Parathyroid adenoma (tissue), 2 donors: ENCODE data around the gene GRIK1.

ENCODE experiments used
- H2AFZ ChIP-seq: fragments of 300-600 bp; sonication (generic); one replicate; pipeline ENCODE4 v1.7.0; 2017; ENCODE audit warnings: antibody characterized with exemption, mild to moderate bottlenecking
- H3K27ac ChIP-seq: fragments of 300-600 bp; sonication (generic); one replicate; pipeline ENCODE4 v1.7.0; 2017
- H3K27me3 ChIP-seq: fragments of 300-600 bp; sonication (generic); one replicate; pipeline ENCODE4 v1.7.0; 2017; ENCODE audit warnings: low read length; ENCODE audit not compliant: control insufficient read depth, insufficient read depth
- H3K36me3 ChIP-seq: fragments of 300-600 bp; sonication (generic); one replicate; pipeline ENCODE4 v1.7.0; 2017; ENCODE audit warnings: low read length; ENCODE audit not compliant: control insufficient read depth, insufficient read depth
- H3K4me1 ChIP-seq: fragments of 300-600 bp; sonication (generic); one replicate; pipeline ENCODE4 v1.7.0; 2017; ENCODE audit warnings: control low read depth
- H3K4me2 ChIP-seq: fragments of 300-600 bp; sonication (generic); one replicate; pipeline ENCODE4 v1.7.0; 2017; ENCODE audit warnings: low read length
- H3K4me3 ChIP-seq: fragments of 300-600 bp; sonication (generic); one replicate; pipeline ENCODE4 v1.7.0; 2017; ENCODE audit warnings: low read depth, low read length
- H3K79me2 ChIP-seq: fragments of 300-600 bp; sonication (generic); one replicate; pipeline ENCODE4 v1.7.0; 2017; ENCODE audit warnings: control low read depth
- H3K9ac ChIP-seq: fragments of 300-600 bp; sonication (generic); one replicate; pipeline ENCODE4 v1.7.0; 2017; ENCODE audit warnings: mild to moderate bottlenecking
- H3K9me3 ChIP-seq: fragments of 300-600 bp; sonication (generic); one replicate; pipeline ENCODE4 v1.7.0; 2017; ENCODE audit warnings: low read length; ENCODE audit not compliant: control insufficient read depth
- TF ChIP-seq, protein P1 (sequence below): fragments of 300-600 bp; sonication (generic); IDR thresholded peaks from one replicate; pipeline ENCODE4 v1.7.0; 2017; ENCODE audit warnings: antibody characterized with exemption, mild to moderate bottlenecking
- donor health status: primary hyperparathyroidism.

GRIK1 gene

DNA sequence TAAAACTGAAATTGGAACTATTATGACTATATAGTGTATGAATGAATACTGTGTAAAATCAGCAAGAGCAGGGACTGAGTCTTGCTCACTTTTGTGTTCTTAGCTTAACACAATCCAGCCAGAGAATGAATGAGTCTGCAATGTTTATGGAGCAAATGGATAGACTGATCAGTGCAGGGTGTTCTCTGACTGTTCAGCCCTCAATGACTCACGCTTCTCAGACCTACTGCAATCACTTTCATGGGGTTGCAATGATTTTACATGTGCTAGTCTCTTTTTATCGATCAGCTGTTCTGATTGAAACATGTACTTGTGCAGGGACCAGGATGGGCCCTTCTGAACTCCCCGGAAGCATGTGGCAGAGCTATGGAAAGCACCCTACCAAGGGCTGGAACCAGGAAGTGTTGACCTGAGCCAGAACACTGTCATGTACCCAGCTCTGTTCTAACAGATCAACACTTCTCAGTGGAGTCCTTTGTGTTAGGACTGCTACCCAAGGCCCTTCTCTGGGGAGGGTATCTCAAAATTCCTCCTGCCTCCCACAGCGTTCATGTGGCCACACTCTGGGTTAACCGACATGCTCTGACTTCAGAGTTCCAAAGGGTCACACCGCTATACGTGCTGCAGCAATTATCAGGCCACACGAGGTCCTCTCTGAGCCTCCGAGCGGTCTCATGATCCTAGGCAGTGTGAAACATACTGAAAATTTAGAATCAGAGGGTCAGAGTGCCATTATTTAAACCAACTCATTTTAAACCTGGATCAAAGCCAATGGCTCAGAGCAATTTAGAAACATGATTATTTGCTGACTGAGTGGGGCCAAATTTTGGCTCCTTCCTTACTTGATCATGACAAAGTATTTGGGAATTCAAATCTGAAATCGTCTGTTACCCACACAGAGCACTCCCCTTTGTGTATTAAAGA lies 35.2 kb downstream of the GRIK1 start:
- Histone ChIP-seq H3K9me3 (no peaks in the 10 kb centered on the region), H3K4me3 (no peak overlapping the region), H3K79me2 (no peaks in the 10 kb centered on the region), H2AFZ (no peak overlapping the region), H3K27me3 (no peaks in the 10 kb centered on the region), H3K4me2 (no peak overlapping the region), H3K36me3 (no peaks in the 10 kb centered on the region), H3K9ac (no peak overlapping the region), H3K4me1 (no peaks in the 10 kb centered on the region), H3K27ac (no peak overlapping the region)
- TF ChIP-seq, protein P1, sequence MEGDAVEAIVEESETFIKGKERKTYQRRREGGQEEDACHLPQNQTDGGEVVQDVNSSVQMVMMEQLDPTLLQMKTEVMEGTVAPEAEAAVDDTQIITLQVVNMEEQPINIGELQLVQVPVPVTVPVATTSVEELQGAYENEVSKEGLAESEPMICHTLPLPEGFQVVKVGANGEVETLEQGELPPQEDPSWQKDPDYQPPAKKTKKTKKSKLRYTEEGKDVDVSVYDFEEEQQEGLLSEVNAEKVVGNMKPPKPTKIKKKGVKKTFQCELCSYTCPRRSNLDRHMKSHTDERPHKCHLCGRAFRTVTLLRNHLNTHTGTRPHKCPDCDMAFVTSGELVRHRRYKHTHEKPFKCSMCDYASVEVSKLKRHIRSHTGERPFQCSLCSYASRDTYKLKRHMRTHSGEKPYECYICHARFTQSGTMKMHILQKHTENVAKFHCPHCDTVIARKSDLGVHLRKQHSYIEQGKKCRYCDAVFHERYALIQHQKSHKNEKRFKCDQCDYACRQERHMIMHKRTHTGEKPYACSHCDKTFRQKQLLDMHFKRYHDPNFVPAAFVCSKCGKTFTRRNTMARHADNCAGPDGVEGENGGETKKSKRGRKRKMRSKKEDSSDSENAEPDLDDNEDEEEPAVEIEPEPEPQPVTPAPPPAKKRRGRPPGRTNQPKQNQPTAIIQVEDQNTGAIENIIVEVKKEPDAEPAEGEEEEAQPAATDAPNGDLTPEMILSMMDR, result no peak

GRCh38 chr21:29896884-29897283 lies 42.9 kb downstream of the GRIK1 start:
- Histone ChIP-seq H3K27ac (no peak overlapping the region), H3K9me3 (no peaks in the 10 kb centered on the region), H2AFZ (no peak overlapping the region), H3K4me2 (no peak overlapping the region), H3K4me3 (no peak overlapping the region), H3K4me1 (no peaks in the 10 kb centered on the region), H3K79me2 (no peaks in the 10 kb centered on the region), H3K9ac (no peak overlapping the region), H3K27me3 (no peaks in the 10 kb centered on the region), H3K36me3 (no peaks in the 10 kb centered on the region)
- TF ChIP-seq, protein P1, result no peak

- no peak overlapping the region for H3K9ac ChIP-seq
- no peaks in the 10 kb centered on the region for H3K79me2 ChIP-seq
- H3K4me3 ChIP-seq, result no peak overlapping the region
- no peaks in the 10 kb centered on the region for H3K36me3 ChIP-seq
- TF ChIP-seq, protein P1, result no peak
- H3K4me1 ChIP-seq, result no peaks in the 10 kb centered on the region
- no peak overlapping the region for H2AFZ ChIP-seq
- no peaks in the 10 kb centered on the region for H3K27me3 ChIP-seq
- no peak overlapping the region for H3K27ac ChIP-seq
- no peaks in the 10 kb centered on the region for H3K9me3 ChIP-seq
- no peak overlapping the region for H3K4me2 ChIP-seq
Measured at GRCh38 chr21:29893687-29894086, 46.1 kb downstream of the GRIK1 start.

DNA sequence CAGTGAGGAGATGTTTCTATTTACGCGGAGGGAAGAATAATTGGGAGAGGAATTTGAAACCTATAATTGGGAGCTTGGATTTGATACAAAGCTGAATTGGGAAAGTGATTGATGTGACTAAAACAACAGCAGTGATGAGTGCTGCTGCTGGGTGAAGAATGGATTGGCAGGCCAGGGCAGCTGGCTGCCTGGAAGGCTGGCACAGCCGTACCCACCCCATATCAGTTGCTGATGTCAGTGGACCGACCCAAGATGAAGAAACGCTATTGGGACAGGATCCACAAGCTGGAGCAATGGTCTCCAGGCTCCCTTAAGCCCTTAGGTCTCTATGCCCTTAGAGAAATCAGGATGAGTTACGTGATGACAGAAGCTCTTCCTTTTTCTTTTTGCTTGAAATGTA lies 47.4 kb downstream of the GRIK1 start:
- Histone ChIP-seq H3K4me1 (no peaks in the 10 kb centered on the region), H3K4me2 (no peak overlapping the region), H3K27ac (no peak overlapping the region), H3K27me3 (no peaks in the 10 kb centered on the region), H2AFZ (no peak overlapping the region), H3K79me2 (no peaks in the 10 kb centered on the region), H3K4me3 (no peak overlapping the region), H3K9me3 (no peaks in the 10 kb centered on the region), H3K36me3 (no peaks in the 10 kb centered on the region), H3K9ac (no peak overlapping the region)
- TF ChIP-seq, protein P1, result no peak

DNA sequence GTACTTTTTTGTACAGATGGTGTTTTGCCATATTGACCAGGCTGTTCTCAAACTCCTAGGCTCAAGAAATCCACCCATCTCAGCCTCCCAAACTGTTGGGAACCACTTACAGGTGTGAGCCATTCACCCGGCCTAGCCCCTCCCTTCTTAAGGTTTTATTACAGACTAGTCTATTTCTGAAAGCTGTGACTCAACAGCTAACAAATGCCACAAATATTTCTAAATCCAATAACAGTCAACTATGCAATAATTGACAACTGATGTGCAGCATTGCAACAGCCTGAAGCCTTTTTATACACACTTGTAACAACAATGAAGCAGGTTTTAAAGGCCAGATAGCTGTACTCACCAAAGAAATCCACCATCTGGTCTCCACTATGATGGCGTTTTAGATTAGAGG lies 51.4 kb downstream of the GRIK1 start:
- Histone ChIP-seq H2AFZ (no peak overlapping the region), H3K79me2 (no peaks in the 10 kb centered on the region), H3K9me3 (no peaks in the 10 kb centered on the region), H3K27me3 (no peaks in the 10 kb centered on the region), H3K4me3 (no peak overlapping the region), H3K27ac (no peak overlapping the region), H3K4me1 (no peaks in the 10 kb centered on the region), H3K9ac (no peak overlapping the region), H3K4me2 (no peak overlapping the region), H3K36me3 (no peaks in the 10 kb centered on the region)
- TF ChIP-seq, protein P1, result no peak
